ENCODE measurements around the gene RASA3. TPM values are rescaled to one million over a fixed set of nuclear protein-coding genes. Genes with fewer than 3 reads are reported as not detected.
"Not testable (repeated sequence)": the region's sequence is repeated elsewhere in the genome, so short reads cannot be mapped to it uniquely, and the experiment has no call there.

The RASA3 gene
- total RNA-seq, 2 experiments from 2014 or later: 36.9 to 39.3 TPM

DNA sequence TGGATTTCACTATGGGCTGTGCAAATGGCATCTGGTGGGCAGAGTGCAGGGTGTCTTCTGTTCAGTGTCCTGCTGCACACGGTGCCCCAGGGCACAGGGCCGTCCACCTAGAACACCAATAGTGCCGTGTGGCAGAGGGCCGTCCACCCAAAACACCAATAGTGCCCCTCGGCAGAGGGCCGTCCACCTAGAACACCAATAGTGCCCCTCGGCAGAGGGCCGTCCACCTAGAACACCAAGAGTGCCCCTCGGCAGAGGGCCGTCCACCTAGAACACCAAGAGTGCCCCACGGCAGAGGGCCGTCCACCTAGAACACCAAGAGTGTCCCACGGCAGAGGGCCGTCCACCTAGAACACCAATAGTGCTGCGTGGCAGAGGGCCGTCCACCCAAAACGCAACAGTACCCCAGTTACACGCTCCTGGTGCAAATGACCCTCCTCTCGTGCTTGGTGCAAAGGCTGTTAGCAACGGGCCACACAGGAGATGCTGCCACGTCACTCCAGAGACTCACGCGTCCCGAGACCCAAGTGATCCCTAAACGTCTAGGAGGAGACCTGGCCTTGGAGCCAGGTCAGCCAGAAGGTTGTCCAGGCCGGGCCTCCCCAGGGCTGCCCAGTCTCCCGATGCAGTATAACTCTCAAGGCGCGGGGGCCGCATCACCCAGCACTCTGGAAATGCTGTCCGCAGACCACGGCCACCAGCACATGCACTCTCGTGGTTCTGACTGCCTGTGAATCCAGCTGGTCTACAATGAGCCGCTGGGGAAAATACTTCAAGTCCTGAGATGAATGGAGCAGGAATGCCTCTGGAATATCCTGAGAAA lies 51.5 kb downstream of the RASA3 start:
- ChIA-PET POLR2A (no interaction called here), CTCF (no interaction called here)
- H3K4me3 Mint-ChIP-seq: no peak overlapping the region
- no peaks in the 10 kb centered on the region for H3K27me3 Mint-ChIP-seq (ENCODE audit: low read depth)
- no peak for DNase-seq
- peaks cover 3% of the 10 kb centered on the region for H3K4me1 Mint-ChIP-seq (ENCODE audit: low read depth)
- no peak overlapping the region for H3K27ac Mint-ChIP-seq
- ATAC-seq: no peak
- H3K9me3 Mint-ChIP-seq (ENCODE audit: insufficient read depth): no peaks in the 10 kb centered on the region
- peaks cover 9% of the 10 kb centered on the region for H3K36me3 Mint-ChIP-seq (ENCODE audit: low read depth)

DNA sequence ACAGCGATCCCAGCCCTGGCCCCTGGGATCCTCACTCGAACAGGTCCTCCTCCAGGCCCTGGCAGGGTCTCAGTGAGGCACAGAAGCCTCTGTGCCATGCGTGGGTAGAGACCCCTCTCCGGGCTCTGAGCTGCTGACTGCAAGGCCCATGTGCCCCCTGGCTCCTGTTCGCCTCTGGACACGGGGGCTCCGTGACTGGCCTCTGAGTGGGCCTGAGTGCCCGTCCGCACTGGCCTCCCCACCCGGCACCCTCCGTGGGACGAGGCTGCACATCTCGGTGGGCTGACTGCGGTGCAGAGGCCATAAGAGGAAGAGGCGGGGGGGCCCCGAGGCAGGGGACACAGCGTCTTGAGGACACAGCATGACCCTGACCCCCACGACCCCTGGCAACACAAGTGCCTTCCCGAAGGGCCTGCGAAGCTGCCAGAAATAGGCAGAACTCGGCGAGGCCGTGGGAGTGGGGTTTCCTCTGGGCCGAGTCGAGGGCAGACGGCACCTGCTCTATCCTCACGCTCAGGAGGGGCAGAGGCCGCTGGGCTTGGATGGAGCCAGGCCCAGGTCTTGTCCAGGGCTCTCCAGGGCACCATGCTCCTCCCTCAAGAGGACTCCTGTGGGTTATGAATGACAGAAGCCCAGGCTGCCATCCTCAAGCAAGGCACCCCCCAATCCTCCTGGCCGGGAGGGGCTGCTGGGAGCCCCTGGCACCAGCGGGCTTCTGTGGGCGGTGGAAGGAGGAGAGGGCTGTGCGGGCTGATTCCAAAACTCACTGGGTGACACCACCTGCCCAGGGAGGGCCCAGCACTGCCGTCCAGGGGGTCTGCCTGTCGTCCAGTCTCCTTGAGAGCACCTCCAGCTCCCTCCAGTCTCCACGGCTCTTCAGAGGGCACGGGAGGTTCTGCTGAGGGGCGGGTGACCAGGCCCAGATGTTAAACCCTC lies 52.6 kb downstream of the RASA3 start:
- Mint-ChIP-seq H3K27me3 (ENCODE audit: low read depth) (no peaks in the 10 kb centered on the region), H3K27ac (no peak overlapping the region), H3K4me3 (no peak overlapping the region), H3K9me3 (ENCODE audit: insufficient read depth) (no peaks in the 10 kb centered on the region), H3K36me3 (ENCODE audit: low read depth) (peaks cover 12% of the 10 kb centered on the region), H3K4me1 (ENCODE audit: low read depth) (peaks cover 3% of the 10 kb centered on the region)
- CTCF ChIA-PET: no interaction called here
- ATAC-seq (no peak), DNase-seq (no peak)
- POLR2A ChIA-PET: no interaction called here

DNA sequence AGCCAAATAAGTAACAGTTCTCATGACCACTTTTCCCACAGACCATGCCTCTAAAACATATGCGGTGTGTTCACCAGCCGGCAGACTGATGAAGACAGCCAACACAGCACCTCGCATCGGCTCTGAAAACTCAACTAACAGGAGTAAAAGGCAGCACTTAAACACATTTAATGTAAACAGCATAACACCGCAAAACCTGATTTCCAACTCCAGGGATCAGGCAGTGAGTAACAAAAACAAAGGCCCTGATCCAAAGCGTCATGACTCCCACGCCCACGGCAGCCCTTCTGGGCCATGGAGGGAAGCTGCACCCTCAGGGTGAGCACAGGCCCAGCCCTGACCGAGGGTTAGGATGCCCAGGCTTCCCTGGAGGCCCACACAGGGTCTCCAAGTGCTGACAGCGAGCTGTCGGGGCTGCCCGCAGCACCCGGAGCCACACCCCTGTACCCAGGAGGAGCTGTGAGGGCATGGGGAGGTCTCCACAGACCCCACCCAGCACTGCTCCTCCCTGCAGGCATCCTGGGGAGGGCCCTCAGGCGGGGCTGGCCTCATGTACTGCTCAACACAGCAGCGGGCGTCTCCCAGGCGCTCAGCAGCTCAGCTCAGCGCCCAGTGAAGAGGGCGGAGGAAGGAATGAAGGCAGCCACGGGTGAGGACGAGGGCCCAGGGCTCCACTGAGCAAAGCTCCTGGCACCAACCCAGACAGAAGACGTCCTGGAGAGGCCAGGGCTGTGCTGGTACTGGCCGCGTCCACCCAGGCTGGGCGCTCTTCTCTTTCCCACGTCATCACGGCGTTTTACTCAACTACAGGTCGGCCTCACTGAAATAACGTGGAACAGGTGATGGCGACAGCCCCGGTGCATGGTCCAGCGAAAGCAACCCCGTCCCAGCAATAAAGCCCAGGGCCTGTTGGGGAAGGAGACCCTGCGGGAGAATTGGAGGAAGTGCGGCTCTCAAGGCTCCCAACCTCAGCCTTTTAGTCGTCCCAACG lies 53.7 kb downstream of the RASA3 start:
- peaks cover 3% of the 10 kb centered on the region for H3K4me1 Mint-ChIP-seq (ENCODE audit: low read depth)
- peak; percentile 24 for ATAC-seq
- ChIA-PET CTCF (no interaction called here), POLR2A (interaction anchor here (0.6 kb wide), 2 partner anchors 32 to 178 kb away, joined by 3 read pairs; no protein-coding TSS in a partner anchor)
- no peaks in the 10 kb centered on the region for H3K9me3 Mint-ChIP-seq (ENCODE audit: insufficient read depth)
- no peak overlapping the region for H3K27ac Mint-ChIP-seq
- DNase-seq: no peak
- H3K4me3 Mint-ChIP-seq: no peak overlapping the region
- H3K36me3 Mint-ChIP-seq (ENCODE audit: low read depth): peaks cover 15% of the 10 kb centered on the region
- no peaks in the 10 kb centered on the region for H3K27me3 Mint-ChIP-seq (ENCODE audit: low read depth)

DNA sequence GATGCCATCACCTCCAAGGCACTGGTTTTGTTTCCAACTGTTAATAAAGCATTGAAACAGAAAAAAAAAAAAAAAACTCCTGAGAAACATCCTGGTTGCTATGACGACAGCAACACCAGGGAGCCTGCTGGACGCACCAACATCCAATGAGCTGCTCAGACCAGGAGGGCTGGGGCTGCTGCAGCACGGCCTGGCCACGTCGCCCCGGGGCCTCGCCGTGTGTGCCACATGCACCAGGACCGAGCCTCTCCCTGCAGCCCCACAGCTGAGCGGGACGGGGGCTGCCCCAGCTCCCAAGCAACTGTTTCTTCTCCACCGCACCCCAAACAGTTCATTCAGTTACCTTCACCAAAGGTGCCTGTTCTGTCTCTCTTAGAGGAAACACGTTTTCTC lies 54.5 kb downstream of the RASA3 start:
- H3K4me1 Mint-ChIP-seq (ENCODE audit: low read depth): peaks cover 3% of the 10 kb centered on the region
- ChIA-PET CTCF (no interaction called here), POLR2A (no interaction called here)
- H3K36me3 Mint-ChIP-seq (ENCODE audit: low read depth): peaks cover 13% of the 10 kb centered on the region
- no peak overlapping the region for H3K4me3 Mint-ChIP-seq
- no peak overlapping the region for H3K27ac Mint-ChIP-seq
- no peaks in the 10 kb centered on the region for H3K27me3 Mint-ChIP-seq (ENCODE audit: low read depth)
- no peaks in the 10 kb centered on the region for H3K9me3 Mint-ChIP-seq (ENCODE audit: insufficient read depth)
- no peak for DNase-seq
- ATAC-seq: no peak

DNA sequence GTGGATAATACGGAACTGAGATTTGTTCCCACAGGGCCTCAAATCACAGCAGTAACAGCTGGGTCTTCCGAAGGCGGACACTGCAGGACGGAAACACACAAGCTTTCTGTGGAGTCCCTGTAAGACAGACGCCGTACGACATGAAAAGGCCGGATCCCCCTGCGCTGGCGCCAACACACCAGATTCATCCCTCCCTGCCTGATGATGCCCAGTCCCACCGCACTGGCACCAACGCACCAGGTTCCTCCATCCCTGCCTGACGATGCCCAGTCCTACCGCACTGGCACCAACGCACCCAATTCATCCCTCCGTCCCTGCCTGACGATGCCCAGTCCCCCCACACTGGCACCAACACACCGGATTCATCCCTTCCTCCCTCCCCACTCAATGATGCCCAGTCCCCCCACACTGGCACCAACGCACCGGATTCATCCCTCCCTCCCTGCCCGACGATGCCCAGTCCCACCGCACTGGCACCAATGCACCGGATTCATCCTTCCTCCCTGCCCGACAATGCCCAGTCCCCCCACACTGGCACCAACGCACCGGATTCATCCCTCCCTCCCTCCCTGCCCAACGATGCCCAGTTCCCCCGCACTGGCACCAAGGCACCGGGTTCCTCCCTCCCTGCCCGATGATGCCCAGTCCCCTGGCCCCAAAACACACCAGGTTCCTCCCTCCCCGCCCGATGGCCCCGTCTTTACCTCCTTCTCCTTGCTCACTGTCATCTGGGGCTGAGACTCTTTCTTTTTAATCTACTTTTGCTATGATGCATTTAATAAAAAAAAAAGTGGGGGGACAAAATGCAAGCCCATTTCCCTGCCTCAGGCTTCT lies 55.1 kb downstream of the RASA3 start:
- ATAC-seq (no peak), DNase-seq (no peak)
- H3K27ac Mint-ChIP-seq: no peak overlapping the region
- POLR2A ChIA-PET: no interaction called here
- no peaks in the 10 kb centered on the region for H3K9me3 Mint-ChIP-seq (ENCODE audit: insufficient read depth)
- no peak overlapping the region for H3K4me3 Mint-ChIP-seq
- no peaks in the 10 kb centered on the region for H3K27me3 Mint-ChIP-seq (ENCODE audit: low read depth)
- H3K36me3 Mint-ChIP-seq (ENCODE audit: low read depth): peaks cover 17% of the 10 kb centered on the region
- peaks cover 3% of the 10 kb centered on the region for H3K4me1 Mint-ChIP-seq (ENCODE audit: low read depth)
- CTCF ChIA-PET: no interaction called here

DNA sequence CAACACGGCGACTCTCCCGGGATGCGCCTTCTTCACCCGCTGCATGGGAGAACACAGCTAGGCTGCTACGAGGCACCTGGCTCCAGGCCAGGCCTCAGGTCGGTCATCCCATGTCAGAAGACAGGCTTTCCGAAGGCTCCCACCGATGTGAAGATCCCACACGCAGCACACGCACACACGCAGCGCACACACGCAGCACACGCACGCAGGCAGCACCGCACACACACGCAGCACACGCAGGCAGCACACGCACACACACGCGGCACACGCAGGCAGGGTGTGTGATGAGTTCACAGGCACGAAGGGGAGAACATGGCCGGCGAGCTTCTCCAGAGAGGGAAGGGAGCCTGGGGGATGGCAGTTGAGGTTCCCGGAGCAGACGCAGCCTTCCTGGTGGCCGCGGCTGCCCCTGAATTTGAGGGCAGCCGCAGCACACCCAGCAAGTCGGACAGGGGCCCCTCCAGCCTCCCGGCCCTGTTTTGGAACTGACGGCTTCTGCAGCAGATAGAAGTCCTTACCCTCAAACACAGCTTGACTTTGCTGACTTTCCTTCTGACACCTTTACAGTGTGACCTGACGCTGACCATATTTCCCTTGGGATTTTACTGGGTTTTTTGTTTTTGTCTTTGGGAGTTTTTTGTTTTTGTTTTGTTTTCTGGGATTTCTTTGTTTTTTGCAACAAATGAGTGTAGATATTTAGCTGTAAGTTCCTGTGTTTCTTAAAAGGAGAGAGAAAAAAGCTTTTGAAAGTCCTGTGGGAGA lies 55.9 kb downstream of the RASA3 start:
- H3K4me1 Mint-ChIP-seq (ENCODE audit: low read depth): peaks cover 3% of the 10 kb centered on the region
- no peak overlapping the region for H3K4me3 Mint-ChIP-seq
- no peak overlapping the region for H3K27ac Mint-ChIP-seq
- CTCF ChIA-PET: interaction anchor here (0.9 kb wide), 1 partner anchor 34 kb away, joined by 3 read pairs; no protein-coding TSS in a partner anchor
- DNase-seq (no peak), ATAC-seq (no peak)
- H3K9me3 Mint-ChIP-seq (ENCODE audit: insufficient read depth): no peaks in the 10 kb centered on the region
- no peaks in the 10 kb centered on the region for H3K27me3 Mint-ChIP-seq (ENCODE audit: low read depth)
- POLR2A ChIA-PET: no interaction called here
- H3K36me3 Mint-ChIP-seq (ENCODE audit: low read depth): peaks cover 23% of the 10 kb centered on the region

DNA sequence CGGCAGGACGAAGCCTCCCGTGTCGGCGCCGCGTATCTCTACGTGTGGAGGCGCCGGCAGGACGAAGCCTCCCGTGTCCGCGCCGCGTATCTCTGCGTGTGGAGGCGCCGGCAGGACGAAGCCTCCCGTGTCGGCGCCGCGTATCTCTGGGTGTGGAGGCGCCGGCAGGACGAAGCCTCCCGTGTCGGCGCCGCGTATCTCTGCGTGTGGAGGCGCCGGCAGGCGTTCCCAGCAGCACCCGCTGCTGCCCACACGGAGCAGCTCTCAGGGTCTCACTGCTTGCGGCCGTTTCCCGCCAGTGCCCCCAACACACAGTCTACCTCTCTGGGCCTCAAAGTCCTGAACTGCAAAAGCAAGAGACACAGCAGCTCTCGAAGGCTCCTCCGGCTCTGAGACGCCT lies 56.6 kb downstream of the RASA3 start:
- H3K4me1 Mint-ChIP-seq (ENCODE audit: low read depth); ATAC-seq; H3K27ac Mint-ChIP-seq; POLR2A ChIA-PET; H3K4me3 Mint-ChIP-seq; DNase-seq; H3K9me3 Mint-ChIP-seq (ENCODE audit: insufficient read depth); H3K27me3 Mint-ChIP-seq (ENCODE audit: low read depth): not testable (repeated sequence)
- CTCF ChIA-PET: interaction anchor here (0.9 kb wide), 1 partner anchor 34 kb away, joined by 3 read pairs; no protein-coding TSS in a partner anchor
- peaks cover 30% of the 10 kb centered on the region for H3K36me3 Mint-ChIP-seq (ENCODE audit: low read depth)

DNA sequence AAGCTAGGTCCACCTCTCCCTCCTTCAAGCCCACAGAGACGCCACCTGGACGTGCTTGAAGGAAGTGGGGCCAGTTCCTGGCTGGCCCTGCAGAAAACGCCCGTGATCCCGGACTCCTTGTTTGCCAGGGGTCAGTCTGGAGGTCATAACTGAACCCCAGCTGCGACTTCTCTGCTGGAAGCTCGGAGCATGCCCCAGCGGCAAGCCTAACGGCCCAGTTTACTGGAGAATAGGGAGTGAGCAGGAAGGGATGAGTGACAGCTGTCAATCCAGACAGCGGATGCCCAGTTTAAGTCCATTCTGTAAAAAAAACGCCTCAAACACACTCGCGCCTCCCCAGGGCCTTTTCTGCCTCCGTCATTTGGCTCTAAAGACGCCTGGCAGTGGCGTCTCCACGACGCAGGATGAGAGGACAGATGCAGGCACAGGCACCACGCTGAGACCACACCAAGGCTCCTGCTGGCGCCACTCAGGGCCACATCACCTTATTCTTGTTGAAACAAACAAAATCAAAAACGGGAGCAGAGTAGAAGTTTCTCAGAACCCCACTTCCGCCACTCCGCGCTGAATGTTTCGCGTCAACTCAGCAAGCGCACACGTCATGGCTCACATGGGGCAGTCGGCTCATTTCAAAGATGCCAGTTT lies 57.6 kb downstream of the RASA3 start:
- ChIA-PET CTCF (no interaction called here), POLR2A (no interaction called here)
- ATAC-seq (no peak), DNase-seq (no peak)
- H3K4me1 Mint-ChIP-seq (ENCODE audit: low read depth): peaks cover 3% of the 10 kb centered on the region
- no peak overlapping the region for H3K4me3 Mint-ChIP-seq
- H3K27ac Mint-ChIP-seq: peak overlapping the region; percentile 43
- peaks cover 30% of the 10 kb centered on the region for H3K36me3 Mint-ChIP-seq (ENCODE audit: low read depth)
- H3K9me3 Mint-ChIP-seq (ENCODE audit: insufficient read depth): no peaks in the 10 kb centered on the region
- H3K27me3 Mint-ChIP-seq (ENCODE audit: low read depth): no peaks in the 10 kb centered on the region

DNA sequence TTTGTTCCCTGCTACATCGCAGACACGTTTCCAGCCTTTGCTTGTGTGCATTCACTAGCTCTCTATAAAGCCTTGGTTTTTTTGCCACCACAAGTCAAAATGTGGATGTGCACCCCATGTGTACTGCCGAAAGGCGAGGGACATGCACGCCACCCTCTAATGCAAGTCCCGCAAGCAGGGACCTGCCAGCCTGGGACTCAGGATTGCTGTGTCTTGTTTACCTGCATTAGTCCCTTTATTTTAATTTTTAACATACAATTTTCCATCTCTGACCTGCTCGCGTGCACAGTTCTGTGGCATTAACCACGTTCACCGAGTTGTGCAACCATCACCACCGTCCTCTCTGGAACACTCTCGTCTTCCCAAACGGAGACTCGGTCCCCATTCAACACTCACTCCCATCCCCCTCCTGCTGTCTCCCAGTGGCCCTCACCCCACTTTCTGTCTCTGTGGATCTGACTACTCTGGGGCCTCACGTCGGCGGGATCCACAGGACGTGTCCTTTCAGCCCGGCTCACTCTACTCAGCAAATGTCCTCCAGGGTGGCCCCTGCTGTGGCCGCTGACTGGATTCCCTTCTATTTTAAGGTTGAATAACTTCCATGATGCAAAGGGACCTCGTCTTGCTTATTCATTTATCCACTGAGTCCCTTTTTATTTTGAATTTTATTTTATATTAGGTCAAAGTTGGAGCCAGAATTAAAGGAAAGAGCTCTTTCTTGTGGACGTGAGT lies 58.4 kb downstream of the RASA3 start:
- CTCF ChIA-PET: no interaction called here
- POLR2A ChIA-PET: no interaction called here
- no peak for DNase-seq
- ATAC-seq: no peak
- Mint-ChIP-seq H3K27me3 (ENCODE audit: low read depth) (no peaks in the 10 kb centered on the region), H3K27ac (no peak overlapping the region), H3K4me1 (ENCODE audit: low read depth) (peaks cover 4% of the 10 kb centered on the region), H3K4me3 (no peak overlapping the region), H3K36me3 (ENCODE audit: low read depth) (peaks cover 30% of the 10 kb centered on the region), H3K9me3 (ENCODE audit: insufficient read depth) (no peaks in the 10 kb centered on the region)

DNA sequence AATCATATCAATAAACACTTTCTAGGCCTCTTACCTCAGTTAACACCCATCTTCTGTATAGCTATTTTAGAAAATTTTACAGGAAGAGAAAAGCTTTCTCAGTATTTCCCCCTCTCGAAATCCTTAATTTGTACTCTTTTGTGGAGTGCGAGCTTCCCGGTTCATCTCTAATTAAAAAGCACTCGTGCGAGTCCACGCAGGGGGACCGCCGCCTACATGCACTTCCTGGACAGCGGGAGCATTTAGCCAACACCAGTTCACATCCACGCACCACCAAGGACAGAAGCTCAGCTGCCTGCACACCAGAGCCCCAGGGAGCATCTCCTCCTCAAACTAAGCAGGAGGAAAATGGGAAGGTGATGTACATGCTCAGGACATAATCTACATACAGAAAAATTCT lies 60.0 kb downstream of the RASA3 start:
- ChIA-PET CTCF (no interaction called here), POLR2A (no interaction called here)
- Mint-ChIP-seq H3K27me3 (ENCODE audit: low read depth) (no peaks in the 10 kb centered on the region), H3K4me3 (no peak overlapping the region), H3K36me3 (ENCODE audit: low read depth) (peaks cover 37% of the 10 kb centered on the region), H3K9me3 (ENCODE audit: insufficient read depth) (no peaks in the 10 kb centered on the region), H3K4me1 (ENCODE audit: low read depth) (peaks cover 16% of the 10 kb centered on the region), H3K27ac (no peak overlapping the region)
- ATAC-seq (no peak), DNase-seq (no peak)

Measured in activated CD8-positive, alpha-beta T cell treated with anti-CD3 and anti-CD28 coated beads, Interleukin-2, amount 10 ng/mL, durations not matched to agents 7 days and 5 days (primary cell).